Measurements from ENCODE around the gene SCAF4. TPM values are rescaled to one million over a fixed set of nuclear protein-coding genes. Genes with fewer than 3 reads are reported as not detected.
"Not testable (repeated sequence)": the region's sequence is repeated elsewhere in the genome, so short reads cannot be mapped to it uniquely, and the experiment has no call there.

SCAF4 gene
- total and polyA plus RNA-seq, 3 donors from 2014 or later = 44.0 to 50.2 (median 45.3) TPM

GRCh38 chr21:31668651-31669491, 63.0 kb downstream of the SCAF4 start:
- intact Hi-C loops (cut with DNase I; ENCODE audit: low total_unique reads) = no loop called here
- TF ChIP-seq POLR2A (IDR thresholded peaks at IDR 0.05) (no peak), CTCF (IDR thresholded peaks at IDR 0.05) (no peak)

DNA sequence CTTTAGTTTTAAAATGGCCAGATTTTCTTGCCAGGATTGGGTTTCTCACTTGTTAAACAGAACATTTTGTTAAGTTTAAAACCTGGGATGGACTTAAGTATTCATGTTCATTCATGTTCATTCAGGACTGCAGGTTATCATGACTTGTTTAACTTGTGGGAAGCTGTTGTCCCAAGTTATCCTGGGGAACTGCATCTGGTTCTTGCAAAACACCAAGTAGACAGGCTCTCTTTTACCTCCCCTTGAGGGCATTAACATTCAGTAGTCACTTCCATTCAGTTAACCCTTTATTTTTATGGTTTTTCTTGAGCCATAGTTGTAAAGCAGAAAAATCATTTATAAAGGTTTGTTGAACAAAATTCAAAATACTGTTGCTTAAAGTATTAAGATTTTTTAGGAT, 64.3 kb downstream of the SCAF4 start:
- TF ChIP-seq POLR2A (IDR thresholded peaks at IDR 0.05) (no peak), CTCF (IDR thresholded peaks at IDR 0.05) (no peak)
- DNase-seq = no peak
- intact Hi-C loops (cut with DNase I; ENCODE audit: low total_unique reads) = no loop called here
- H3K4me3 ChIP-seq = no peak overlapping the region
- H3K9me3 ChIP-seq = no peaks in the 10 kb centered on the region
- peaks cover 5% of the 10 kb centered on the region for H3K4me1 ChIP-seq
- no peak overlapping the region for H3K27ac ChIP-seq
- no peaks in the 10 kb centered on the region for H3K27me3 ChIP-seq
- H3K36me3 ChIP-seq (ENCODE audit: low read depth, missing control alignments) = no peaks in the 10 kb centered on the region

More at GRCh38 chr21:31668651-31669491, 63.0 kb downstream of the SCAF4 start:
- H3K27me3 ChIP-seq = no peaks in the 10 kb centered on the region
- H3K27ac ChIP-seq = no peak overlapping the region
- no peaks in the 10 kb centered on the region for H3K9me3 ChIP-seq
- peaks cover 5% of the 10 kb centered on the region for H3K4me1 ChIP-seq
- WGBS, 2 donors = 78 to 84% methylated on average over 2 of the region's 2 CpGs
- H3K4me3 ChIP-seq = no peak overlapping the region
- DNase-seq = no peak
- no peaks in the 10 kb centered on the region for H3K36me3 ChIP-seq (ENCODE audit: low read depth, missing control alignments)

- no peaks in the 10 kb centered on the region for H3K36me3 ChIP-seq (ENCODE audit: low read depth, missing control alignments)
- DNase-seq = no peak
- no peaks in the 10 kb centered on the region for H3K9me3 ChIP-seq
- WGBS, 2 donors = 69 to 74% methylated on average over 5 of the region's 5 CpGs
- intact Hi-C loops (cut with DNase I; ENCODE audit: low total_unique reads) = no loop called here
- TF ChIP-seq POLR2A (IDR thresholded peaks at IDR 0.05) (no peak), CTCF (IDR thresholded peaks at IDR 0.05) (no peak)
- H3K4me3 ChIP-seq = no peak overlapping the region
- H3K4me1 ChIP-seq = peaks cover 5% of the 10 kb centered on the region
- no peak overlapping the region for H3K27ac ChIP-seq
- H3K27me3 ChIP-seq = no peaks in the 10 kb centered on the region
Measured at GRCh38 chr21:31667132-31667531, 64.8 kb downstream of the SCAF4 start.

GRCh38 chr21:31666445-31667010, 65.4 kb downstream of the SCAF4 start:
- WGBS, 2 donors = 75 to 84% methylated on average over 5 of the region's 5 CpGs
- no peak for TF ChIP-seq CTCF (IDR thresholded peaks at IDR 0.05)
- no peak for TF ChIP-seq POLR2A (IDR thresholded peaks at IDR 0.05)
- Histone ChIP-seq H3K9me3 (no peaks in the 10 kb centered on the region), H3K4me3 (no peak overlapping the region), H3K27ac (no peak overlapping the region), H3K4me1 (peaks cover 5% of the 10 kb centered on the region), H3K36me3 (ENCODE audit: low read depth, missing control alignments) (no peaks in the 10 kb centered on the region), H3K27me3 (no peaks in the 10 kb centered on the region)
- DNase-seq = no peak
- intact Hi-C loops (cut with DNase I; ENCODE audit: low total_unique reads) = no loop called here

- H3K9me3 ChIP-seq; intact Hi-C loops (cut with DNase I; ENCODE audit: low total_unique reads); H3K27ac ChIP-seq; DNase-seq; H3K4me3 ChIP-seq; H3K4me1 ChIP-seq; H3K27me3 ChIP-seq; H3K36me3 ChIP-seq (ENCODE audit: low read depth, missing control alignments): not testable (repeated sequence)
- WGBS, 2 donors = 91% methylated on average over 4 of the region's 4 CpGs
Measured at GRCh38 chr21:31665869-31666268, 66.0 kb downstream of the SCAF4 start.
